Fibroblast of lung (primary cell): ENCODE measurements around the gene C5AR1. TPM values are rescaled to one million over a fixed set of nuclear protein-coding genes. Genes with fewer than 3 reads are reported as not detected.
A peak's percentile ranks its signal among the peaks of the same experiment; 100 is the strongest.
"Not testable (repeated sequence)": the region's sequence is repeated elsewhere in the genome, so short reads cannot be mapped to it uniquely, and the experiment has no call there.

Source experiments
- DNase-seq, 2 donors: peaks; one replicate each; pipeline versions ENCODE4 v3.0.0 to v3.0.0-alpha.2; 2010; ENCODE audit warnings: low read depth in 2 of 2
- H2AFZ ChIP-seq: 2 replicates; pipeline ENCODE4 v1.5.1; 2012; ENCODE audit warnings: low read length, control low read depth, inconsistent platforms
- H3K27ac ChIP-seq: 2 replicates; pipeline ENCODE4 v1.5.1; 2011; ENCODE audit warnings: low read length, control low read depth; ENCODE audit not compliant: insufficient read depth
- H3K27me3 ChIP-seq: 2 replicates; pipeline ENCODE4 v1.5.1; 2011; ENCODE audit warnings: mild to moderate bottlenecking, low read length; ENCODE audit not compliant: control insufficient read depth, insufficient read depth
- H3K36me3 ChIP-seq: 2 replicates; pipeline ENCODE4 v1.5.1; 2011; ENCODE audit warnings: low read length; ENCODE audit not compliant: control insufficient read depth, insufficient read depth
- H3K4me1 ChIP-seq: 2 replicates; pipeline ENCODE4 v1.5.1; 2011; ENCODE audit warnings: low read length; ENCODE audit not compliant: control insufficient read depth, insufficient read depth; ENCODE audit errors: extremely low read depth
- H3K4me2 ChIP-seq: 2 replicates; pipeline ENCODE4 v1.5.1; 2011; ENCODE audit warnings: low read length, control low read depth; ENCODE audit not compliant: insufficient read depth; ENCODE audit errors: extremely low read depth
- H3K4me3 ChIP-seq, 4 experiments: fragments of 200-600 bp in 1 of 4; sonication (generic) in 1 of 4; replicated peaks in 1 of 4; 2 replicates each; pipeline ENCODE4 v1.5.1; 2011 to 2016; ENCODE audit warnings: low read length in 4 of 4, low read depth in 3 of 4, mild to moderate bottlenecking in 3 of 4, control low read depth in 2 of 4, inconsistent platforms in 1 of 4, mixed read lengths in 1 of 4; ENCODE audit not compliant: insufficient read depth in 1 of 4; ENCODE audit errors: control extremely low read depth in 1 of 4
- H3K79me2 ChIP-seq: 2 replicates; pipeline ENCODE4 v1.5.1; 2012; ENCODE audit warnings: mild to moderate bottlenecking, low read length, inconsistent platforms; ENCODE audit not compliant: control insufficient read depth, insufficient read depth
- H3K9ac ChIP-seq: 2 replicates; pipeline ENCODE4 v1.5.1; 2011; ENCODE audit warnings: mild to moderate bottlenecking, low read length, control low read depth; ENCODE audit not compliant: insufficient read depth
- H3K9me3 ChIP-seq: 2 replicates; pipeline ENCODE4 v1.5.1; 2012; ENCODE audit warnings: low read depth, low read length; ENCODE audit not compliant: control insufficient read depth, insufficient read depth
- H4K20me1 ChIP-seq: 2 replicates; pipeline ENCODE4 v1.5.1; 2011; ENCODE audit warnings: low read length; ENCODE audit not compliant: control insufficient read depth, insufficient read depth; ENCODE audit errors: extremely low read depth
- CTCF ChIP-seq, 2 donors: IDR thresholded peaks in 1 of 2; conservative IDR thresholded peaks in 1 of 2; 1 replicate in 1 of 2; 2 replicates in 1 of 2; pipeline ENCODE4 v1.5.1; 2011 to 2012; ENCODE audit warnings: low read length in 2 of 2, control low read depth in 1 of 2, inconsistent platforms in 1 of 2, low read depth in 1 of 2, mild to moderate bottlenecking in 1 of 2
- EZH2 ChIP-seq: IDR thresholded peaks from 2 replicates; pipeline ENCODE4 v1.5.1; 2012; ENCODE audit warnings: low read length, control low read depth, mild to moderate bottlenecking; ENCODE audit errors: missing control alignments
- polyA plus RNA-seq, 2 donors: library from polyadenylated mRNA; depleted of rRNA in 1 of 2; stranded (reverse) in 1 of 2; unstranded in 1 of 2; fragments of >200 nt; gene quantifications; 2 replicates each; pipeline ENCODE4 v1.2.1, GENCODE V29; 2011 to 2012; ENCODE audit warnings: missing spikeins in 1 of 2
- total RNA-seq: library from RNA; depleted of rRNA; stranded (reverse); fragments of >200 nt; gene quantifications from 2 replicates; pipeline ENCODE4 v1.2.1, GENCODE V29; 2014

C5AR1 gene
- total and polyA plus RNA-seq, 2 donors (not counting 1 experiment from before 2014, with no cell fraction given), result 0.33 to 0.81 TPM

- Histone ChIP-seq H3K79me2 (no peaks in the 10 kb centered on the region), H3K9me3 (no peaks in the 10 kb centered on the region), H2AFZ (no peak overlapping the region), H3K27me3 (no peaks in the 10 kb centered on the region), H3K27ac (peak overlapping the region; percentile 79), H3K36me3 (peaks cover 2% of the 10 kb centered on the region), H3K4me3 (peak overlapping the region in 3 of 4 experiments; percentile 2 to 54 (median 29)), H3K9ac (peak overlapping the region; percentile 74), H3K4me2 (peak overlapping the region; percentile 82), H4K20me1 (no peaks in the 10 kb centered on the region), H3K4me1 (peaks cover 25% of the 10 kb centered on the region)
- no peak for TF ChIP-seq CTCF (conservative IDR thresholded peaks at IDR 0.05 in 1 of 2, IDR thresholded peaks at IDR 0.05 in 1 of 2; ENCODE audit: low read depth in 1 of 2, low read length in 2 of 2)
- TF ChIP-seq EZH2, result no peak
- DNase-seq, result peak; percentile 42 to 73
Observed at GRCh38 chr19:47275791-47276461, 33.7 kb upstream of the C5AR1 start.

- not testable (repeated sequence) for H3K9me3 ChIP-seq, H4K20me1 ChIP-seq, H3K9ac ChIP-seq, H2AFZ ChIP-seq, DNase-seq, H3K27me3 ChIP-seq, H3K36me3 ChIP-seq, H3K79me2 ChIP-seq
- H3K27ac ChIP-seq, result peak overlapping the region; percentile 79
- H3K4me3 ChIP-seq, result peak overlapping the region in 1 of 4 experiments; percentile 54
- H3K4me2 ChIP-seq, result peak overlapping the region; percentile 40
- H3K4me1 ChIP-seq, result peaks cover 25% of the 10 kb centered on the region
Observed at GRCh38 chr19:47276513-47276912, 33.1 kb upstream of the C5AR1 start.

- H3K4me1 ChIP-seq, result peaks cover 19% of the 10 kb centered on the region
- no peak overlapping the region for H3K27ac ChIP-seq
- no peak overlapping the region for H3K4me2 ChIP-seq
- H3K9ac ChIP-seq, result no peak overlapping the region
- H2AFZ ChIP-seq, result no peak overlapping the region
- no peaks in the 10 kb centered on the region for H3K9me3 ChIP-seq
- DNase-seq, result no peak
- no peaks in the 10 kb centered on the region for H3K27me3 ChIP-seq
- peaks cover 1% of the 10 kb centered on the region for H3K36me3 ChIP-seq
- no peaks in the 10 kb centered on the region for H3K79me2 ChIP-seq
- no peak overlapping the region for H3K4me3 ChIP-seq
- H4K20me1 ChIP-seq, result no peaks in the 10 kb centered on the region
- no peak for TF ChIP-seq EZH2
- TF ChIP-seq CTCF (conservative IDR thresholded peaks at IDR 0.05 in 1 of 2, IDR thresholded peaks at IDR 0.05 in 1 of 2; ENCODE audit: low read depth in 1 of 2, low read length in 2 of 2), result peak; percentile 39 to 47
Observed at GRCh38 chr19:47280183-47280797, 29.4 kb upstream of the C5AR1 start.
